Tongue (tissue), 2 donors: ENCODE results near the gene CDCP1. TPM values are rescaled to one million over a fixed set of nuclear protein-coding genes. Genes with fewer than 3 reads are reported as not detected.
A peak's percentile ranks its signal among the peaks of the same experiment; 100 is the strongest.

Experiments
- DNase-seq: peaks from one replicate; pipeline ENCODE4 v3.0.0-alpha.2; 2015
- total RNA-seq: library from RNA; depleted of rRNA; stranded (reverse); fragments of >200 nt; gene quantifications from one replicate; pipeline ENCODE4 v1.2.3, GENCODE V29; 2014

CDCP1 gene
- total RNA-seq, 1 donor from 2014 or later: 8.1 TPM

DNA sequence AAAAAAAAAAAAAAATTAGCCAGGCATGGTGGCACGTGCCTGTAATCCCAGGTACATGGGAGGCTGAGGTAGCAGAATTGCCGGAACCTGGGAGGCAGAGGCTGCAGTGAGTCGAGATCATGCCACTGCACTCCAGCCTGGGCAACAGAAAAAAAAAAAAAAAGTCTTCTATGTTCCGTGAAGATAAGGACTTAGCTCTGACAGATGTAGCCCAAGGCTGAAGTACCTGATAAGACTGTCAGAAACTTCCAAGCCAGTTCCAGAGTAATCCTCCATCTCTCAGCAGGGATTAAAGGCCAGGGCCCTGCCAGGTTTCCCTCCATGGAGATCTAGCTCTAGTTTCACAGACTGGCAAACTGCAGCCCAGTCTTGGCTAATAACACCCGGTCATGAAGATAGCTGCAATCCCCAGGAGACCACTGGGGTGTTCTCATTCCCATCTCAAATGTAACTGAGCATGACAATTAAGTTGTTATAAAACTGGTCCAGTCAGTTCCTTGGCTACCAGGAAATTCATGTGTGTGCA, 8.5 kb downstream of the CDCP1 start:
- DNase-seq: no peak

DNA sequence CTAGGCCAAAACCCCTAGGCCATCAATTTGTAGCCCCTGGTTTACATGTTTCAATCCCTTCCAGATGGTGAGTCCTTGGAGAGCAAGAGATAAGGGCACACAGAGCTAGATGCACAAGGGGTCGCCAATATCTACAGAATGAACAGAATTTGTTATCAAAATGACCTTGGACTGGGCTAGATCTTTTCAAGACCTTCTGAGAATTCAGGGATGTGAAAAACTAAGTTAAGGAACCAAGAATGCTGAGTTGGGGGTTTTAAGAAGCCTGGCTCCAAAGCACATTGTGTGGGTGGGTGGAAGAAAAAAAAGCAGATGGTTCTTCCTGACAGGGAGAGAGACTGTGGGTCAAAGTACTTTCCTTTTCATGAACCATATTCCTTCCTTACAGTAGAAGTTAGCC, 10.2 kb downstream of the CDCP1 start:
- no peak for DNase-seq

DNA sequence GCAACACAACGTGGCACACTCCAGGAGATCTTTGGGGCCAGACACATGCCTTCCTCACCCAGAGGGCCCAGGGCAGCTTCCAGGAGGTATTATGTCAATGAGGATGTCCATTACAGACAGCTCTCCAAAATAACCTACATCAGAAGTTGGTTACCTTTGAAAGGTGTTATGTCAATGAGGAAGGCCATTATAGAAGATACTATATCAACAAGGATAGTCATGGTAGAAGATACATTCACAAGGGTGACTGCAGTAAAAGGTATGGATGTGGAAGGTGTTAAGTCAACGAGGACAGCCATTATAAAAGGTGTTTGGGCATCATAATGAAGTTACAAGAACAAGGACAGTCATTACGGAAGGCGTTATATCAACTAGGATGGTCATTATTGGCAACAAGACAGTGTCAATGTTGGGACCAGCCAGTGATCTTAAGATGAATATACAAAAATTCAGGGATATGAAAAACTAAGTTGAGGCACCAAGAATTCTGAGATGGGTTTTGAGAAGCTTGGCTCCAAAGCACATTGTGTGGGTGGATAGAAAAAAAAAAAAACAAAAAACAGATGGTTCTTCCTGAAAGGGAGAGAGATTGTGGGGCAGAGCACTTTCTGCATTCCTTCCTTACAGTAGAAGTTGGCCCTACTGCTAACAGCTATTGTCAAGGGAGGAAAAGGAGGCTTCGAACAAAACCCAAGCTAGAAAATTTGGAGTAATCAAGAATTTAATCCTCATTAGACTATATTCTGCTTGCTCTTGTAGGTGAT, 11.2 kb downstream of the CDCP1 start:
- DNase-seq: no peak

DNA sequence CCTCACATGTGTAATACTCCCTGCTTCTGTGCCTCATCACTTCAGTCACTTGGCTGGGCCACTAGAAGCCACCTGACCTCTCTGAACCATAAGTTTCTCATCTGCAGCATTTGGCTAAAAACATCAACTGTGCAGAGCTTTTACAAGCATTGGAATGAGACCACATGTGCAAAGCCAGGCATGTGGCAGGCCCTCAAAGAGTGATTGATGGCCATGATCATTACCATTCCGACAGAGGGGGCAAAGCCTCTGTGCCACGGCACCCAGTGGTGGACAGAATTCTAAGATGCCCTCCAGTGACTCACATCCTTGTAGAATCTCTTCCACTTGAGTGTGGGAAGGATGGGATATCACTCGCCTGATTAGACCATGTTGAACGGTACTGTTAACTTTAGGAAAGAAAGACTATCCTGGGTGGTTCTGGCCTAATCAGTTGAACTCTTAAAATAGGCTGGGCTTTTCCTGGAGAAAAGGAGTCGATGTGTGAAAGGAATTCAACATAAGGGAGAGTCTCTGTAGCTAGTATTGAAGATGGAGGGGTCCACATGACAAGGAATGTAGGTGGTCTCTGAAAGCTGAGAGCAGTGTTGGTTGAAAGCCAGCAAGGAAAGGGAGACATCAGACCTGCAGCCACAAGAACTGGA, 13.5 kb downstream of the CDCP1 start:
- DNase-seq: no peak

DNA sequence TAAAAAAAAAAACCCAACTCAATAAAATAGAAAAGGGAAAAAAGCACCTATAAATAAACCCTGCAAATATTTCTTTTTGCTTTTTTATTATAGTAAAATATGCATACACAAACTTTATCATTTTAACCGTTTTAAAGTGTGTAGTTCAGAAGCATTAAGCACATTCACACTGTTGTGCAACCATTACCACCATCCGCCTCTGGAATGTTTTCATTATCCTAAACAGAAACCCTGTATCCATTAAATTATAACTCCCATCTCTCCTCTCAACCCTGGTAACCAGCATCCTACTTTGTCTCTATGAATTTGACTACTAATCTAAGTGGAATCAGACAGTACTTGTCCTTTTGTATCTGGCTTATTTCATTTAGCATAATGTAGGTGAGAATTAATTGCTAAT, 15.0 kb downstream of the CDCP1 start:
- DNase-seq: no peak

DNA sequence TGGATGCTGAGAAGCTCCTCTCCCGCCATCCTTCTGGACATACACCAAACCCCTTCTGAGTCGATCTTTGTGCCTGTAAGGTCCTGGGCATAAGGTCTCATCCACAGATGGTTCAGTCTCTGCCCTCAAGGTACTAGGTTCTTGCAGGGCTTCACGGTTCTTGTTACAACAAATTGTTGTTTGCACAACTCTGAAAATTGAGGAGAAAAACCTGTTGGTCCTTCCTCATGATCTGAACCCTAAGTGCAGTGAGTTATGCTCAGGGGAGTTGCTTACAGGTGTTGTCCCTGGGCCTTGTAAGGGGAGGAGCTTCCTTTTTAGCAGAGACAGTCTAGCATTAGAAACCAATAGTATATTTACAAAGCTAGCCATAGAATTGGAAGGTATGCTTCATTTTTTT, 15.7 kb downstream of the CDCP1 start:
- DNase-seq: no peak

DNA sequence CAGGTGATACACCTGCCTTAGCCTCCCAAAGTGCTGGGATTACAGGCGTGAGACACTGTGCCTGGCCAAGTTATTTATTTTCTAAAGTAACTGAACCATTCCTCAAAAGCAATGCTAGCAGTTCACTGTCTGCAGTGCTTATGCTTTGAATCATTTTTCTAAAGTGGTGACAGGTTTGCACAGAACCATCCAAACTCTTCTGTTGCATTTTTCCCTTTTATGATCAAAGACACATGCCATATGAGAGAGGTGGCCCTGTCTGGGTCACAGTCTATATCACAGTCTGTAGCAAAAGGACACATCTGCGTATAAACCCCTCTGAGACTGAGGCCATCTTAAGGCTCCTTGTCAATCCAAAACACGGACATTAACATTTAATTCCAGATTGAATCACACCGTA, 17.2 kb downstream of the CDCP1 start:
- no peak for DNase-seq

DNA sequence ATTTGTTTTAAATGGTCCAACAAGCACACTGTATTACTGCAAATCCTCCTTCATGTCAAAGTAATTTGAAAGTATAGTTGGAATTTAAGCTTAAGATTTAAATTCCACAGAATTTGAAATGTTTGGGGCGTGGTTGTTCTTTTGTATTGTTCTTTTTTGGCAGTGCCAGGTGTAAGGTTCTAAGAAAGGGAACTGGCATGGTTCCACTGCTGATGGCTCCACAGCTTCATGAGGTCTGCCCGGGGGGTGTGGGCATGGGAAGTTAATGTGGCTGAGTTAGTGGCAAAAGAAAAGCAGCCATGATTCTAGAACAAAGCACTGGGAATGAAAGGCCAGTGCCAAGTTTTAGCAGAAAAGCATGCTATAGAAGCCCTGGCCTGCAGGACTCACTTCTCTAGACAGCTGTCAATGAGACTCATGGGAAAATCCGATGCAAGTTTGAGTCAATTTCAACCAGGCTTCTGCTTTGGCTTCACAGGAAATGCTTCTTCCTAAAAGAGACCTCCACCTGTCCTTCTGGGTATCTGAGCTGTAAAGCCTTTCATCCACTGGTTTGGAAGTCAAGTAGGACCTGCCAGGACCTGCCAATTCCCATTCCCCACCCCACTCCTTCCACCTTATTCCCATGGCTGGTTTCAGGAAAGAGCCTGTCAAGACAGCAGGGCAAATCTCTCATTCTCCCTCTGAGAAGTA, 18.9 kb downstream of the CDCP1 start:
- no peak for DNase-seq

DNA sequence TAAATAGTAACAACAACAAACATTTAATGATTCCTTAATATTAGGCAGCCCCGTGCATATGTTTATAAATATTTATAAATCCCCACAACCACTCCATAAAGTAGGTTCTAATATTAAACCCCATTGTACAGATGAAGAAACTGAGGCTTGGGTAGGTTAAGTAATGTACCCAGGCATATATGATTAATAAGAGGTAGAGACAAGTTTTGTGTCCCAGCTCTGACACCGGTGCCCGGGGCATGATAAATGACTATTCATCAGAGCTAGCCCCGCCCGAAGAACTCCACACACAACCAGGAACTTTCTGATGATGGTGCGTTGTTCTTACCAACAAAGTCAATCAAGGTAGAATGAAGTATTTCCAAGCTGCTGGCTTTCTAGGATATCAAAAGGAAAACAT, 19.4 kb downstream of the CDCP1 start:
- DNase-seq: no peak

DNA sequence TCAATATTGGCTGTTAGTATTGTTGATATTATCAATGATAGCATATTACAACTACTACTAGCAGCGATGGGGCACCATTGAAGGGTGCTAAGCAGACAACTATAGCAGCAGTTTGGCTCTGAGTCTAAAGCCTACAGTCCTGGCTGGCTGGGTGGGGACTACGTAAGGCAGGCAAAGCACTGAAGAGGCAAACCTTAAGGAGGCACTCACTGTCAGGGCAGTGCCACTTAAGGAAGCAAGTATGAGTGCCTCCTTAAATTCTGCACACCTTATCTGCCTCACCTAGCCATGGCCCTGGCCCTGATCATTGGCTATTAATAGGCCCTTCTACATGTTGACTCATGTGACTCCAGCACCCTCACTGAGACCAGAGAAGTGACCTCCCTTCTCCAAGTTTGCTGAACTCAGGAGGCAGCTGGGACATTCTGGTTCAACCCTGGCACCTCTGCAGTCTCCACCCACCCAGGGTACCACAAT, 20.6 kb downstream of the CDCP1 start:
- DNase-seq: no peak

DNA sequence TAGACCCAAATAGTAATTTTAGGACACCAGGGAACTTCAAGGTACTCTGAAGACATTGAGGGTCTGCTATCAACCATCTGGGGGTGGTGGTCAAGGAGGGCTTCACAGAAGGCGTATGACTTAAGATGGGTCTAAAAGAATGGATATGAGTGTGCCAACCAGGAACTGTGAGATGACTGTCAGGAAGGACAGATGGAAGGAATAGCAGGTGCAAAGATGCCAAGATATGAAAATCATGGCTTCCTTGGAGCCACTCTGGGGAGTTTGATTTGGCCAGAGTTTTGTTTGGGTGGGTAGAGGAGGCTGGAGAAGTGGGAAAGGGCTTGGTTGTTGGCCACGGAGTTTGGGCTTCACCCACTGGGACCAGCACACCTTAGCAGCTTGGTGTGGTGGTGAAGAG, 21.2 kb downstream of the CDCP1 start:
- no peak for DNase-seq

DNA sequence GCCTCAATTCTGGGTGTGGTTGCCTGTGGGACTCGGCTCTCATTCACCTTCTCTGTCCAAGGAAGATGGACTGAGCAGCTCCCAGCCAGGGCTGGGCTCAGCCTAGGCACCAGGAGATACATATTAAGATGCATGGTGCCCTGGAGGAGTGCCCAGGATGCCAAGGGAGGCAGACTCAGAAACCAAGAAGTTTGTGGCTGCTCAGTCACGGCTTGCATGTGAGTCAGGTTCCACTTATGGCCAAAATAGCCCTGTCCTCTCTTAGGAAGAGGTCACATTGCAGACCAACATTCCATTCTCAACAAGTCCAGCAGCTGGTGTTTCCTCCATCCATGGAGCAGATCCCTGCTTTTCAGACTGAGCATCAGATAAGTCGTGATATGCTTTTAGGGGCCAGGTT, 21.8 kb downstream of the CDCP1 start:
- peak; percentile 54 for DNase-seq

DNA sequence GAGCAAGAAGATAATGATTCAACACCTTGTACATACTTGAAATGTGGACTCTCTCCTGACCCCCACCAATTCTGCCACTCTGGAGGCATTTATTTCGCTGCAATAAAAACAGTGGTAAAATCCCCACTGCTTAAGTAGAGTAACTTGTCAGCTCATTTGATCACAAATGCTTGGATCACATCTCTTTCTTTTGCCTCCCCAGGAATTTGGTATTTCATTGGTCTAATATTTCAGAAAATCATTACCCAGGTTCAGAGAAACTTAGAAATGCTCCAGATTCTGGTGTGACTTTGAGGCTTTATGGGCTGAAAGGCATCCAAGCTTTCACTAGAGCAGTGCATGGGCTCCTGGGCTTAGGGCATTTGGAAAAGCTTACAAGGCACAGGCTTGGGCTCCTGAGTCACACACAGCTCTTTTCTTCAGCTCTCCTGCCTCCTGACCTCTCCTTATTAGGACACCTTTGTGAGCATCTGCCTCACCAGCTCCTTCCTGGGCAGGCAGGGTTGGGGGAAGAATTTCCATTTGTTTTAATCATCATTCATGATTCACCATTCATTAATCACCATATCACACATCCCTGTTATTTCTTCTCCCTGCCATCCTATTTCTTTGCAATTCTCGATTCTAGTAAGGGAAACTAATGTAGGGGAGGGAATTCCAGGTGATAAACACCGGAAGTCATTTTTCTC, 22.5 kb downstream of the CDCP1 start:
- no peak for DNase-seq

DNA sequence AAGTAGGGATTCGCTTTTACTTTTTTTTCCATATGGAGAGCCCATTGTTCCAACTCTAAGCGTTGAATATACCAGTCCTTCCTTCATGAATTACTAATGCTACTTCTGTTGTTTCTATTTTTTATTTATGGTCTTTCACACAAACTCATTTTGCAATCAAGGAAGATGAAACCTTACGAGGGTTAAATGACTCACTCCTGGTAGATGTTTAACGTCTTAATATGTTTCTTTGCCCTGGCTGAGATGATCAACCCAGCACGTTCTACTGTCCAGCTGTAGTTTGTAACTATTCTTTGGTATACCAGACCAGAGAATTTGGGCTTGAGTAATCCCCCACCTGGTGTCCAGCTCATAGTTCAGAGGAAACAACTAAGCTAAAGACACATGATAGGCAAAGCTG, 23.1 kb downstream of the CDCP1 start:
- no peak for DNase-seq

DNA sequence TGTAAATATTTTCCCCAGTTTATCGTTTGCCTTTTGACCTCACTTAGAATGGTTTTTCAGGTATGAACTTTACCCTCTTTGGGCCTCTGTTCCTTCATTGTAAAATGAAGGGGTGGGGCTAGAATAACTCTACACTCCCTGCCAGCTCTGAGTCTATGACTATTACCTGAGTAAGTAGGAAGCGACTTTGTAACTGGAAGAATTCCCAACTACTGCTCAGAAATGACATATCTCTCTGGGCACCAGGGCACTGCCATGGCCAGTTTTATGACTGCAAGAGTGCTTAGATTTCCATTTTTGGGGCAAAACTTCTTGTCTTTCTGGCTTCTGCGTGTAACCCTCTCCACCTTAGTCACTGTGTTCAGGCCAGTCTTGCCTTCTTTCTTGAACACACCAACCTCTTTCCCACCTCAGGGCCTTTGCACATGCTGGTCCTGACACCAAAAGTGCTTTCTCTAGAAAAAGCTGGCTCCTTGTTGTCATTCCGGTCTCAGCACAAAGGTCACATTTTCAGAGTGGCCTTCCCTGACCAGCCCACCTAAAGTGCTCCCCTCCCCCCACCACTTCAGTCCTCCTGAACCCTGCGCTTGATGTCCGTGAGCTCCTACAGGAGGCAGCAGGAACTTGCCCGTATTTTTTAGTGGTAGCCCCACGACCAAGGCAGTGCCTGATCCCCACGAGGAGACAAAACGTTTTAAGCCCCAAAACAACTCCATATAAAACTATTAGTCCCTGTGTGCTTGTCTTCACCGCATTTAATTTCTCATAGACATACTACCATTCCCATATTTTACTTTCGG, 25.6 kb downstream of the CDCP1 start:
- DNase-seq: no peak

DNA sequence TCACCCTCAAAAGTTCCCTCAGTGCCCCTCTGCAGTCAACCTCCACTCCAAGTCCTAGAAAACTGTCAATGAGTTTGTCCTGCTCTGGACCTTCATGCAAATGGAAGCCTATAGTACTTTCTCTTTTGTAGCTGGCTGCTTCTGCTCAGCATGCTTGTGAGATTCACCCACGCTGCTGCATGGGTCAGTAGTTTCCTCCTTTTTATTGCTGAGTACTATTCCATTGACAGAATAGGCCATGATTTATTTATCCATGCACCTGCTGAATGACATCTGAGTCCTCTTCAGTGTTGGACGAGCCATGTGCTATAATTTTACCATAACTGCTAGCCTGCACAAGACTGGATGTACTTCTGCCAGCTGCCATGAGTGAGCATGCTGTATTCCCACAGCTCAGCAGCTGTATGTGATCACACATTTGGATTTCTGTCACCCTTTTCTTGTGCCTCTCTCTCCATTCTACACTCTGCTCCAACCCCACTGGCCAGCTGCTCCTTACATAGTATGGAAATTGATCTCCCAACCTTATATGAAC, 26.3 kb downstream of the CDCP1 start:
- no peak for DNase-seq

DNA sequence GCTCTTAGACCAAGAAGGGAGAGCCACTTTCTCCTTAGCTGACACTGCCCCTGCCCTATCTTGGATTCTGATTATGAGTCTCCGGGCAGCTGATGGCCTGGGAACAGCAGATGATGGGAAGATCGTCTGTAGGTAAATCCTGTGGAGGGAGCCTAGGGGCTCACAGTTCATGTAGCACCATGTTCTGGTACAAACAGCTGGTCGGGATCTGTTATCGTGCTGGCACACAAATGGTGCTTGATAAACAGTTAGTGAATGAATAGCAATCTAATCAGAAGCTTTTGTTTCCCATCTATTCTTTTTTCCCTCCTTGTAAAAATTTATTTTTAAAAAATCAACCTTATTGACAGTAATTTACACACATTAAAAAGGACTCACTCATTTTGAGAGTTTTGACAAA, 26.8 kb downstream of the CDCP1 start:
- no peak for DNase-seq

DNA sequence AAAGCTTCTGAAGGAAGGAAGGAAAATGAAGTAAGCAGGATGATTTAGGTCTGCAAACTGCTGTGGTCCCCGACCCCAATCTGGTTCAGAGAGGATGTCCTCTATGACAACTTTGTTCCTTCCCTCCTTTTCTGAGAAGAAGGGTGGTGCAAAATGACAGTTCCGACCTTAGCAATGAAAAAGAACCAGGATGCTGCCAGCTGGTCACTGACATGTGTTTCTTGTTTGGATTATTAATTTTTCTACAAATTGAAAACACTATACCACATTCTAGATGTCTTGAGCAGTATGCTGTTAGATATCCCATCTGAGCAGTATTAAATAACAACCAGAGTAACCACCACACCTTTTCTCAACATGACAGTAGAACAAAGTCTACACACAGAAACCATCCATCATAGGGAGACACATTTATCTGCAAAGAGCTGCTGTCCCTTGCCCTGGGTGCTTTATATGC, 27.5 kb downstream of the CDCP1 start:
- no peak for DNase-seq

DNA sequence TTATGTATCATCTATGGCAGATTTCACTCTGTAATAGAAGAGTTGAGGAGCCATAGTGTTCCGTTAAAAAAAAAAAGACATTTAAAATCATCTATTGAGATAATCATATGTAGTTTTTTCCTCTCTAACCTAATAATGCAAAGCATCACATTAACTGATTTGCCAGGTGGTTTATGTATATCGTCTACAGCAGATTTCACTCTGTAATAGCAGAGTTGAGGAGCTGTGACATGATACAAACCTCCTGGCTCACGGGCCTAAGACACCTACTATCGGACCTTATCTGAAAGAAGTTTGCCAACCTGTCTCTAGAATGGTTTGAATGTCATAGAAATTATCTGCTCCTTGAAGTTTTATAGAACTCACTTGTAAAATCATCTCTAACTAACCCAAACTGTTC, 29.8 kb downstream of the CDCP1 start:
- DNase-seq: no peak

DNA sequence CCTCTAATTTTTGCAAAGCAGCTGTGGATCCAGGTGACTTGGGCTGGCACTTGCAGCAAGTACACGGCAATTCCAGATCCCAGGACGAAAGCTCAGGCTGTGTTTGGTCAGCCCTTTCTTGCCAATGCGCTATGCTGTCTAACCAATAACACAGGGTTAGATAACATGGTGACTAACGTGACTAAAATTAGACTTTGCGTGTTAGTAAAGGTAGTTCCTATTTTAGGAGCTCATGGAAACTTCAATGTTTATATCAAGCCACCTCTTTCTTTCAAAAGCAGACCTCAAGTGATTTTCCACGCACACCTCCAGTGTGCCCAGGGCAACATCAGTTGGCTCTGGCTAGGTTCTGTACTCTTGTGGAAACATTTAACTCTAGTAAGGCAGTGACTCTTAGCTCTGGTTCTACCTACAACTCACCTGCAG, 32.5 kb downstream of the CDCP1 start:
- no peak for DNase-seq

DNA sequence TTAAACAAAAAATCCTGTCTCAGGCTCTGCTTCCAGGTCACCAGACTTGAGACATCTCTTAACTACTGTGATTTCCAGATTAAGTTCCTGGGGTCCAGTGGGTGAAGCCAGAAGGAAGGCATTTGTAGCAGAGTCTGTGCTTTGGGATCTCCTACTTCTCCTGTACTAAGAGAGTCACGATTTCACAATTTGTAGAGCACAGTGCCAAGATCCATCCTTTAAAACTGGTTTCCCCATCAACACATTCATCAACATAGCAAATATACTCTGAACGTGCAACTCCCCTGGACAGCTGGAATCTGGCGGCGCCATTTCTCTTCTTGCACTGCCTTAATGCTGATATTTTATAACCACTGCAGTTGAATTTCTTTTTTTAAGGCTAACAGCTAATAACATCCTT, 33.2 kb downstream of the CDCP1 start:
- no peak for DNase-seq

DNA sequence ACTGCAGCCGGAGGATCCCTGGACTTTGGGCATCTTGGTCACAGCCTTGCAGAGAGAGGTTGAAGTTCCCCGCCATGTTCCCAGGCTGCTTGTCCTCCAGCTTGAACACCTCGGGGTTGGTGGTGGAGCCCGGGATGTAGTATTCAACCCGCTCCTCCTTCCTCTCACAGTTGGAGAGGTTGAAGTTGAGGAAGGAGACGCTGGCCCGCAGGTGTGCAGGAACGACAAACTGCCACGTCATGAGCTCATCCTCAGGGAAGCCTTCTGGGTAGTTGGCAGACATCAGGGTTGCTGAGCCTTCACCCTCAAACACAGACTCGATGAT, 35.7 kb downstream of the CDCP1 start:
- DNase-seq: no peak
